Activated CD8-positive, alpha-beta memory T cell treated with anti-CD3 and anti-CD28 coated beads, Interleukin-2, amount 50 U/mL, for 4 hours (primary cell): Measurements from ENCODE around the gene C19orf44.
A peak's percentile ranks its signal among the peaks of the same experiment; 100 is the strongest.
"Not testable (repeated sequence)": the region's sequence is repeated elsewhere in the genome, so short reads cannot be mapped to it uniquely, and the experiment has no call there.

Experiments
- DNase-seq: peaks from one replicate; pipeline ENCODE4 v3.0.0-alpha.2; 2020

Gene C19orf44

GRCh38 chr19:16541526-16542044 is 45.4 kb downstream of the C19orf44 start:
- no peak for DNase-seq

GRCh38 chr19:16542045-16542909 is 46.1 kb downstream of the C19orf44 start, which contains the start of gene CHERP:
Gene CHERP (minus strand): TSS chr19:16542437. CDS start chr19:16542378, 59 bp downstream.
- peak; percentile 94 for DNase-seq

- no peak for DNase-seq
Observed at GRCh38 chr19:16542910-16543472, 46.8 kb downstream of the C19orf44 start.

- not testable (repeated sequence) for DNase-seq
Observed at GRCh38 chr19:16543734-16544133, 47.5 kb downstream of the C19orf44 start.

GRCh38 chr19:16544473-16545231 is 48.5 kb downstream of the C19orf44 start:
- no peak for DNase-seq

- no peak for DNase-seq
Observed at GRCh38 chr19:16548956-16549355, 52.8 kb downstream of the C19orf44 start.

- not testable (repeated sequence) for DNase-seq
Observed at GRCh38 chr19:16551902-16552301, 55.7 kb downstream of the C19orf44 start.

GRCh38 chr19:16554776-16555175 is 58.6 kb downstream of the C19orf44 start:
- no peak for DNase-seq

GRCh38 chr19:16559780-16560276 is 63.6 kb downstream of the C19orf44 start:
- DNase-seq = no peak

GRCh38 chr19:16561382-16561781 is 65.2 kb downstream of the C19orf44 start:
- DNase-seq = no peak

GRCh38 chr19:16562608-16563025 is 66.4 kb downstream of the C19orf44 start:
- no peak for DNase-seq

GRCh38 chr19:16564842-16565241 is 68.6 kb downstream of the C19orf44 start:
- DNase-seq = no peak

GRCh38 chr19:16566161-16566560 is 70.0 kb downstream of the C19orf44 start:
- peak; percentile 70 for DNase-seq

GRCh38 chr19:16566702-16567101 is 70.5 kb downstream of the C19orf44 start:
- DNase-seq = no peak

GRCh38 chr19:16569609-16570320 is 73.6 kb downstream of the C19orf44 start:
- DNase-seq = no peak
